Mucosa of descending colon (tissue), 3 donors: ENCODE measurements around the gene NDUFA13. TPM values are rescaled to one million over a fixed set of nuclear protein-coding genes. Genes with fewer than 3 reads are reported as not detected.

Experiments used
- ATAC-seq: fragments of 200-7000 bp; cut with Tn5 transposase; one replicate; pipeline ENCODE4 v1.9.1; 2020; ENCODE audit warnings: mild to moderate bottlenecking, moderate library complexity
- DNase-seq, 3 donors: peaks; one replicate each; pipeline ENCODE4 v3.0.0-alpha.2; 2020
- H3K36me3 ChIP-seq: fragments of 200-600 bp; one replicate; pipeline ENCODE4 v1.8.0; 2021; ENCODE audit warnings: low read depth, mild to moderate bottlenecking
- H3K4me1 ChIP-seq: fragments of 200-600 bp; one replicate; pipeline ENCODE4 v1.8.0; 2021; ENCODE audit warnings: low read depth, mild to moderate bottlenecking
- H3K4me3 ChIP-seq: fragments of 200-600 bp; one replicate; pipeline ENCODE4 v1.8.0; 2021; ENCODE audit warnings: mild to moderate bottlenecking
- H3K9me3 ChIP-seq: fragments of 200-600 bp; one replicate; pipeline ENCODE4 v1.8.0; 2021; ENCODE audit warnings: mild to moderate bottlenecking
- intact Hi-C, 2 donors: fragments of 100-400 bp; cut with DNase I in 1 of 2; cut with micrococcal nuclease in 1 of 2; formaldehyde crosslinking; loops; one replicate each; pipeline versions ENCODE4 v1.11.0 to v1.11.1; 2022; cut with DNase I, micrococcal nuclease
- total RNA-seq, 3 donors: library from RNA; stranded (reverse); fragmentation: NEBNext Ultra II Directional in 2 of 3; extraction: Animal tissue kit (Norgen Biotek cat#: 25700) in 2 of 3; gene quantifications; one replicate each; pipeline versions ENCODE4 v1.2.1 to v1.2.4, GENCODE V29; 2021 to 2023
- TF ChIP-seq, protein P1 (sequence below): fragments of 200-600 bp; IDR thresholded peaks from one replicate; pipeline ENCODE4 v1.8.0; 2022; ENCODE audit warnings: antibody characterized with exemption, mild to moderate bottlenecking
- donor health status: DM: no; HTN: no; CAD: no; lungs with moderate emphysema.
- donor health status: DM: no; HTN: no; CAD: no.
- donor health status: DM: no; HTN: yes; CAD: no.

NDUFA13 gene
- total RNA-seq, 3 donors from 2014 or later = 347 to 437 (median 348) TPM

GRCh38 chr19:19544257-19544953 lies 28.4 kb downstream of the NDUFA13 start:
- Histone ChIP-seq H3K36me3 (no peaks in the 10 kb centered on the region), H3K9me3 (no peaks in the 10 kb centered on the region), H3K4me1 (peaks cover 8% of the 10 kb centered on the region), H3K4me3 (no peak overlapping the region)
- DNase-seq (no peak), ATAC-seq (no peak)
- intact Hi-C loops = no loop called here
- TF ChIP-seq, protein P1, sequence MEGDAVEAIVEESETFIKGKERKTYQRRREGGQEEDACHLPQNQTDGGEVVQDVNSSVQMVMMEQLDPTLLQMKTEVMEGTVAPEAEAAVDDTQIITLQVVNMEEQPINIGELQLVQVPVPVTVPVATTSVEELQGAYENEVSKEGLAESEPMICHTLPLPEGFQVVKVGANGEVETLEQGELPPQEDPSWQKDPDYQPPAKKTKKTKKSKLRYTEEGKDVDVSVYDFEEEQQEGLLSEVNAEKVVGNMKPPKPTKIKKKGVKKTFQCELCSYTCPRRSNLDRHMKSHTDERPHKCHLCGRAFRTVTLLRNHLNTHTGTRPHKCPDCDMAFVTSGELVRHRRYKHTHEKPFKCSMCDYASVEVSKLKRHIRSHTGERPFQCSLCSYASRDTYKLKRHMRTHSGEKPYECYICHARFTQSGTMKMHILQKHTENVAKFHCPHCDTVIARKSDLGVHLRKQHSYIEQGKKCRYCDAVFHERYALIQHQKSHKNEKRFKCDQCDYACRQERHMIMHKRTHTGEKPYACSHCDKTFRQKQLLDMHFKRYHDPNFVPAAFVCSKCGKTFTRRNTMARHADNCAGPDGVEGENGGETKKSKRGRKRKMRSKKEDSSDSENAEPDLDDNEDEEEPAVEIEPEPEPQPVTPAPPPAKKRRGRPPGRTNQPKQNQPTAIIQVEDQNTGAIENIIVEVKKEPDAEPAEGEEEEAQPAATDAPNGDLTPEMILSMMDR = no peak

DNA sequence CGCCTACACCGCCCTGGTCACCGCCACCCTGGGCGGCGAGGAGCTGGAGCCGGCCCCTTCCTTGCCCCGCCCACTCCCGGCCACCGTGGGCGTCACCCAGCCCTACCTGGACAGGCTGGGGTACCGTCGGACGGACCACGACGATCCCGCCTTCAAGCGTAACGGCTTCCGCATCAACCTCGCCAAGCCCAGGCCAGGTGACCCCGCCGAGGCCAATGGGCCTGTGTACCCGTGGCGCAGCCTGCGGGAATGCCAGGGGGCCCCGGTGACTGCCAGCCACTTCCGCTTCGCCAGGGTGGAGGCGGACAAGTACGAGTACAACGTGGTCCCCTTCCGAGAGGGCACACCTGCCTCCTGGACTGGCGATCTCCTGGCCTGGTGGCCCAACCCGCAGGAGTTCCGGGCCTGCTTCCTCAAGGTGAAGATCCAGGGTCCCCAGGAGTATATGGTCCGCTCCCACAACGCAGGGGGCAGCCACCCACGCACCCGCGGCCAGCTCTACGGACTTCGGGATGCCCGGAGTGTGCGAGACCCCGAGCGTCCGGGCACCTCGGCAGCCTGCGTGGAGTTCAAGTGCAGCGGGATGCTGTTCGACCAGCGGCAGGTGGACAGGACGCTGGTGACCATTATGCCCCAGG lies 29.0 kb downstream of the NDUFA13 start:
- Histone ChIP-seq H3K4me1 (peaks cover 8% of the 10 kb centered on the region), H3K9me3 (no peaks in the 10 kb centered on the region), H3K36me3 (no peaks in the 10 kb centered on the region), H3K4me3 (no peak overlapping the region)
- intact Hi-C loops = no loop called here
- ATAC-seq (no peak), DNase-seq (no peak)
- TF ChIP-seq, protein P1 = no peak

DNA sequence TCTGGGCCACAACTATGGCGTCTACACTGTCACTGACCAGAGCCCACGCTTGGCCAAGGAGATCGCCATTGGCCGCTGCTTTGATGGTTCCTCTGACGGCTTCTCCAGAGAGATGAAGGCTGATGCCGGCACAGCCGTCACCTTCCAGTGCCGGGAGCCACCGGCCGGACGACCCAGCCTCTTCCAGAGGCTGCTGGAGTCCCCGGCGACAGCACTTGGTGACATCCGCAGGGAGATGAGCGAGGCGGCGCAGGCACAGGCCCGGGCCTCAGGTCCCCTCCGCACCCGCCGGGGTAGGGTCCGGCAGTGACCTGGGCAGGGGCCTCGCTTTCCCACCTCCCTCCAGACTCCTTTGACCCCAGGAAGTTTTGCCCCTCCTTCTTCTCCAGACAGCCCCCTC lies 29.7 kb downstream of the NDUFA13 start:
- intact Hi-C loops = no loop called here
- H3K9me3 ChIP-seq = no peaks in the 10 kb centered on the region

DNA sequence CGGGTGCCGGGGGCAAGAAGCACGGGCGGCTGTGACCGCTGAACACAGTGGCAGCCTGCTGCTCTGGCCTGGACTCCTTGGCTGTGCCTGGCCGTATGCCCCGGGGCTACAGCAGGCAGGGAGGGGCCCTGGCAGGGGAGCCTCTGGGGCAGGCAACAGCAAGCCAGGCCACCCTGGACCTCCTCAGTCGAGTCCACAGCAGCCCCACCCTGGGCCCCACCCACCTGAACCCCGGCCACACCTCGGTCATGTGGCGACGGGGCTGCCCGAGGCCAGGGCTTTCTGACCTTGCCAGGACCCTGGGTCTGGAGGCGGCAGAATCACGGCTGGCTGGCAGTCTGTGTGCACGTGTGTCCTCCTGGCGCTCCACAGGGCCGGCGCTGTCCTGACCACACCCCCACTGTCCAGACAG lies 30.7 kb downstream of the NDUFA13 start:
- no peak overlapping the region for H3K4me3 ChIP-seq
- intact Hi-C loops = no loop called here
- TF ChIP-seq, protein P1 = no peak

More for the DNA sequence above, 29.7 kb downstream of the NDUFA13 start:
- TF ChIP-seq, protein P1 = no peak
- ATAC-seq = no peak
- no peak for DNase-seq
- Histone ChIP-seq H3K36me3 (no peaks in the 10 kb centered on the region), H3K4me1 (peaks cover 4% of the 10 kb centered on the region), H3K4me3 (no peak overlapping the region)

DNA sequence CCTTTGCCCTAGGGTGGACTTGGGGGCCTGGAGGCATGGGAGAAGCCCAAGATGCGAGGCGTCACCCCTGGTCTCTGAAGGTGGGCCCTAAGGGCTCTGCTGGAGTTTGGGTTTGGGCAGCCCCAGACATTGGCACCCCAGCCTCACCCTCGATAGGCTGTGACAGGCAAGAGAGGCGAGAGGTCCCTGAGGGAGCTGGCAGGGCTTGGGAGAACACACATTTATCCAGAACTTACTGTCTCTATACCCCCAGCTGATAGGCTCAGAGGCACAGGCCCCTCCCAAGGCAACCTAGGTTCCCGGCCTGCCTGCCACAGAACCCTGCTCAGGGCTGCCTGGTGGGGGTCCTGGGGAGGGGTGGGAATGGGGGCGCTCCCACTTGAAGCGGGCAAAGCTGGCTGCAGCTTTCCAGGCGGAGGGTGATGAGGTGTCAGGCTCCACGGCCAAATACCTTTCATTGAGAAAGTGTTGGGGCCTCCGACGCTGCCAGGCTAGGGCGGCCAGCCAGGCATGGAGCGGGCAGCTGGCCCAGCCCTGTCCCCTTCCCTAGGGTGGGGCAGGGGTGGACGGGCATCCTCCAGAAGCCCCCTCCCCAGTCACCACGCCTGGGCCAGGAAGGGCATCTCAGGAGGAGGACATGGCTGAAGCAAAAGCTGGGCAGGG lies 31.8 kb downstream of the NDUFA13 start:
- ATAC-seq (no peak), DNase-seq (no peak)
- Histone ChIP-seq H3K4me1 (no peaks in the 10 kb centered on the region), H3K4me3 (no peak overlapping the region), H3K9me3 (no peaks in the 10 kb centered on the region), H3K36me3 (no peaks in the 10 kb centered on the region)
- intact Hi-C loops = no loop called here
- TF ChIP-seq, protein P1 = no peak

More for the DNA sequence above, 30.7 kb downstream of the NDUFA13 start:
- DNase-seq (no peak), ATAC-seq (peak; percentile 12)
- Histone ChIP-seq H3K4me1 (no peaks in the 10 kb centered on the region), H3K9me3 (no peaks in the 10 kb centered on the region), H3K36me3 (no peaks in the 10 kb centered on the region)
